ENCODE measurements around the gene RAB18.

Gene RAB18

DNA sequence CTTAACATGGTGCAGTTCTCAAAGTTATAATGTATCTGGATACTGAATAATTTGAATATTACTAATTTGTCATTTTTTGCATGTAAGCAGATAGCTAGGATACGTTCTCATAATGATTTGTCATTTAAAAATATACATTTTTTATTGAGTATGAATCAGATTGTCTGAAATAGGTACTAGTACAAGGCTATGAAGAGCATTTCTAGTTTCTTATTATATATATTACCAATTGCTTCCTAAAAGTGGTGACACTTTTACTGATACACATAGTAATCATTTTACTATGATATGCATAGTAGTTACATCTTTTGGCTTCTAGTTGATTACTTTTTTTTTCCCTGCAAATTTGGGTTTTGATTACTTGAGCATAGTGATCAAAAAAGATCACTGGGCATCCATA lies 26.4 kb downstream of the RAB18 start:
- no peak overlapping the region for H3K4me2 ChIP-seq (ENCODE audit: low read depth, low read length)
- no peak overlapping the region for H3K9ac ChIP-seq (ENCODE audit: low read length)
- peaks cover 11% of the 10 kb centered on the region for H3K4me1 ChIP-seq (ENCODE audit: low read length)
- no peak overlapping the region for H3K4me3 ChIP-seq (ENCODE audit: low read length)
- no peak for TF ChIP-seq EZH2 (optimal IDR thresholded peaks at IDR 0.05; ENCODE audit: low read depth, low read length)
- no peak for TF ChIP-seq EZH2phosphoT487 (IDR thresholded peaks at IDR 0.05; ENCODE audit: low read length)
- TF ChIP-seq, protein P1, sequence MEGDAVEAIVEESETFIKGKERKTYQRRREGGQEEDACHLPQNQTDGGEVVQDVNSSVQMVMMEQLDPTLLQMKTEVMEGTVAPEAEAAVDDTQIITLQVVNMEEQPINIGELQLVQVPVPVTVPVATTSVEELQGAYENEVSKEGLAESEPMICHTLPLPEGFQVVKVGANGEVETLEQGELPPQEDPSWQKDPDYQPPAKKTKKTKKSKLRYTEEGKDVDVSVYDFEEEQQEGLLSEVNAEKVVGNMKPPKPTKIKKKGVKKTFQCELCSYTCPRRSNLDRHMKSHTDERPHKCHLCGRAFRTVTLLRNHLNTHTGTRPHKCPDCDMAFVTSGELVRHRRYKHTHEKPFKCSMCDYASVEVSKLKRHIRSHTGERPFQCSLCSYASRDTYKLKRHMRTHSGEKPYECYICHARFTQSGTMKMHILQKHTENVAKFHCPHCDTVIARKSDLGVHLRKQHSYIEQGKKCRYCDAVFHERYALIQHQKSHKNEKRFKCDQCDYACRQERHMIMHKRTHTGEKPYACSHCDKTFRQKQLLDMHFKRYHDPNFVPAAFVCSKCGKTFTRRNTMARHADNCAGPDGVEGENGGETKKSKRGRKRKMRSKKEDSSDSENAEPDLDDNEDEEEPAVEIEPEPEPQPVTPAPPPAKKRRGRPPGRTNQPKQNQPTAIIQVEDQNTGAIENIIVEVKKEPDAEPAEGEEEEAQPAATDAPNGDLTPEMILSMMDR (IDR thresholded peaks at IDR 0.05; ENCODE audit: low read length): no peak
- no peaks in the 10 kb centered on the region; the same call in 1 of the 2 replicates for H3F3A ChIP-seq (ENCODE audit: insufficient read depth, low read length)
- H4K20me1 ChIP-seq (ENCODE audit: insufficient read depth, low read length): no peaks in the 10 kb centered on the region
- no peaks in the 10 kb centered on the region for H3K27me3 ChIP-seq (replicated peaks; ENCODE audit: insufficient read depth, low read length)
- peaks cover 38% of the 10 kb centered on the region for H3K79me2 ChIP-seq (ENCODE audit: low read length)
- no peaks in the 10 kb centered on the region for H3K9me2 ChIP-seq (replicated peaks; ENCODE audit: insufficient read depth, low read length)
- H3K36me3 ChIP-seq (replicated peaks; ENCODE audit: insufficient read depth, low read length): peaks cover 7% of the 10 kb centered on the region; the same call in 1 of the 2 replicates
- H2AFZ ChIP-seq (ENCODE audit: low read length): no peak overlapping the region
- no peak for DNase-seq
- no peak overlapping the region for H3K27ac ChIP-seq (ENCODE audit: low read length)
- no peaks in the 10 kb centered on the region for H3K9me3 ChIP-seq (replicated peaks; ENCODE audit: insufficient read depth, low read length)

DNA sequence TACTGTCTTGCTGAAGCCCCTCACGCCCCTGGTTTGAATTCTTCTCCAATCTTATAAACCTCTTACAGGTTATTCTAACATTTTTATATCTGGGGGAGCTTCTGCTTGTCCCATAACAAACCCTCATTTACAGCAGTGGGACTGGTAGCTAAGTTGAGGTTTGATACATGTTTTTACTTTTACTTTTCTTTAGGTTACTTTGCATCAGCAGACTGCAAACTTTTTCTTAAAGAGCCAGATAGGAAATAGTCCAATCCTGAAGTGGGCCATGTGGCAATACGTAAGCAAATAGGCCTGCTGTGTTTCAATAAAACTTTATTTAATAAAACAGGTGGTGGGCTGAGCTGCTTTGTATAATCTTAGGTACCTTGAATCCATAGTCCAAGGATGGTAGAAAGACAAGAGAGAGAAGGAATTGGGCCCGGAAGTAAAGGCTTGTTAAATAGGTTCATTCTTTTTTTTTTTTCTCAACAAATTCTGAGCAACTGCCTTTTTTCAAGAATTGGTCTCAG lies 27.3 kb downstream of the RAB18 start:
- Histone ChIP-seq H2AFZ (ENCODE audit: low read length) (no peak overlapping the region), H3K79me2 (ENCODE audit: low read length) (peaks cover 35% of the 10 kb centered on the region), H3K27me3 (replicated peaks; ENCODE audit: insufficient read depth, low read length) (no peaks in the 10 kb centered on the region), H3K36me3 (replicated peaks; ENCODE audit: insufficient read depth, low read length) (peaks cover 7% of the 10 kb centered on the region; the same call in 1 of the 2 replicates), H3K4me1 (ENCODE audit: low read length) (peaks cover 11% of the 10 kb centered on the region), H3K4me3 (ENCODE audit: low read length) (no peak overlapping the region), H3F3A (ENCODE audit: insufficient read depth, low read length) (no peaks in the 10 kb centered on the region; the same call in 1 of the 2 replicates), H3K27ac (ENCODE audit: low read length) (no peak overlapping the region), H3K9me2 (replicated peaks; ENCODE audit: insufficient read depth, low read length) (no peaks in the 10 kb centered on the region), H3K4me2 (ENCODE audit: low read depth, low read length) (no peak overlapping the region), H3K9me3 (replicated peaks; ENCODE audit: insufficient read depth, low read length) (no peaks in the 10 kb centered on the region), H4K20me1 (ENCODE audit: insufficient read depth, low read length) (no peaks in the 10 kb centered on the region), H3K9ac (ENCODE audit: low read length) (no peak overlapping the region)
- no peak for DNase-seq
- no peak for TF ChIP-seq EZH2 (optimal IDR thresholded peaks at IDR 0.05; ENCODE audit: low read depth, low read length)
- TF ChIP-seq, protein P1 (IDR thresholded peaks at IDR 0.05; ENCODE audit: low read length): no peak

DNA sequence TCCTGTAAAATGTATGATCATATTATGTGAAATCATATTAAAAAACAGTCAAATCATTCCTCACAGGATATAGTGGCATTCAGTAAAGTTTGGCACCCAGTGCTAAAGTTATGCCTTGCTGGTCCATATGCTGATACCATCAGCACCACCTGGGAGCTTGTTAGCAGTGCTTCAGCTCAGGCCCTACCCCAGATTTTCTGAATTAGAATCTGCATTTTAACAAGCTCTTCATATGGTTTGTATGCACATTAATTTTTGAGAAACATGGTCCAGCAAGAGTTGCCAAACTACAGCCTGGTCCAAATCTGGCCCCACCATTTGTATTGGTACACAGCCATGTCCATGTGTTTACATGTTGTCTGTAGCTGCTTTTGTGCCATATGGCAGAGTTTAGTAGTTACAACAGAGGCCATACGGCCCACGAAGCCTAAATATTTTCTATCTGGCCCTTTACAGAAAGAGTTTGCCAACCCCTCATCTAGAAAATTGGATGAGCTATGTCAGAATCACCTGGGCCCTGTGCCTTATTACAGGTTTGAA lies 30.1 kb downstream of the RAB18 start:
- H3K9me2 ChIP-seq (replicated peaks; ENCODE audit: insufficient read depth, low read length): no peaks in the 10 kb centered on the region
- no peaks in the 10 kb centered on the region for H3K27me3 ChIP-seq (replicated peaks; ENCODE audit: insufficient read depth, low read length)
- no peaks in the 10 kb centered on the region for H3K9me3 ChIP-seq (replicated peaks; ENCODE audit: insufficient read depth, low read length)
- DNase-seq: no peak
- H3K79me2 ChIP-seq (ENCODE audit: low read length): peaks cover 23% of the 10 kb centered on the region
- H3K27ac ChIP-seq (ENCODE audit: low read length): no peak overlapping the region
- TF ChIP-seq EZH2phosphoT487 (IDR thresholded peaks at IDR 0.05; ENCODE audit: low read length) (no peak), EZH2 (optimal IDR thresholded peaks at IDR 0.05; ENCODE audit: low read depth, low read length) (no peak)
- TF ChIP-seq, protein P1 (IDR thresholded peaks at IDR 0.05; ENCODE audit: low read length): no peak
- no peaks in the 10 kb centered on the region for H4K20me1 ChIP-seq (ENCODE audit: insufficient read depth, low read length)
- H3K36me3 ChIP-seq (replicated peaks; ENCODE audit: insufficient read depth, low read length): peaks cover 7% of the 10 kb centered on the region; the same call in 1 of the 2 replicates
- no peak overlapping the region for H3K9ac ChIP-seq (ENCODE audit: low read length)
- no peak overlapping the region for H2AFZ ChIP-seq (ENCODE audit: low read length)
- no peaks in the 10 kb centered on the region for H3F3A ChIP-seq (ENCODE audit: insufficient read depth, low read length)
- peaks cover 8% of the 10 kb centered on the region for H3K4me1 ChIP-seq (ENCODE audit: low read length)
- no peak overlapping the region for H3K4me2 ChIP-seq (ENCODE audit: low read depth, low read length)
- no peak overlapping the region for H3K4me3 ChIP-seq (ENCODE audit: low read length)

Data from MM.1S (cell line).